ENCODE data around the gene ABCC8. TPM values are rescaled to one million over a fixed set of nuclear protein-coding genes. Genes with fewer than 3 reads are reported as not detected.

Gene ABCC8
- total and polyA plus RNA-seq, 12 donors, result 0.39 to 216 (median 4.0) TPM; not detected in 1

DNA sequence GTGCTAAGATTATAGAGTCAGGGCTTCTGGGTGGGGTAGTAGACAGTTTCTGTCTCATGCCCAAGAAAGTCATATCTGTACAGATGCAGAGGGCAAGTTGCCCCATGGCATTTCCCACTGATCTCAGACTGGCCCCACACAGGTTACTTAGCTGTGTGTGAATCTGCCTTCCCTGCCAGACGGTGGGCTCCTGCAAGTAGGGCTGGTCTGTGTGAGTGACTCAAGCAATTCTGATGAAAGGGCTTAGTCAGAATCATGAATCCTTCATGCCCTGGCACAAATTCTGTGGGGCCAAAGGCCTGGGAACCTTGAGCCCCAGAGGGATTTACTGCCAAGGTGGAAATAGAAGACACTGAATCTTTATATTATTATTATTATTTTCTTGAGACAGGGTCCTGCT is 37.2 kb upstream of the ABCC8 start:
- no peaks in the 10 kb centered on the region for H3K9me3 ChIP-seq (replicated peaks in 1 of 3)
- no peak overlapping the region for H3K27ac ChIP-seq
- no peak overlapping the region for H3K4me3 ChIP-seq
- TF ChIP-seq, protein P1, sequence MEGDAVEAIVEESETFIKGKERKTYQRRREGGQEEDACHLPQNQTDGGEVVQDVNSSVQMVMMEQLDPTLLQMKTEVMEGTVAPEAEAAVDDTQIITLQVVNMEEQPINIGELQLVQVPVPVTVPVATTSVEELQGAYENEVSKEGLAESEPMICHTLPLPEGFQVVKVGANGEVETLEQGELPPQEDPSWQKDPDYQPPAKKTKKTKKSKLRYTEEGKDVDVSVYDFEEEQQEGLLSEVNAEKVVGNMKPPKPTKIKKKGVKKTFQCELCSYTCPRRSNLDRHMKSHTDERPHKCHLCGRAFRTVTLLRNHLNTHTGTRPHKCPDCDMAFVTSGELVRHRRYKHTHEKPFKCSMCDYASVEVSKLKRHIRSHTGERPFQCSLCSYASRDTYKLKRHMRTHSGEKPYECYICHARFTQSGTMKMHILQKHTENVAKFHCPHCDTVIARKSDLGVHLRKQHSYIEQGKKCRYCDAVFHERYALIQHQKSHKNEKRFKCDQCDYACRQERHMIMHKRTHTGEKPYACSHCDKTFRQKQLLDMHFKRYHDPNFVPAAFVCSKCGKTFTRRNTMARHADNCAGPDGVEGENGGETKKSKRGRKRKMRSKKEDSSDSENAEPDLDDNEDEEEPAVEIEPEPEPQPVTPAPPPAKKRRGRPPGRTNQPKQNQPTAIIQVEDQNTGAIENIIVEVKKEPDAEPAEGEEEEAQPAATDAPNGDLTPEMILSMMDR (IDR thresholded peaks at IDR 0.05), result no peak
- TF ChIP-seq POLR2A (IDR thresholded peaks at IDR 0.05), result no peak
- WGBS, 4 donors, result 20 to 37% (median 27%) methylated on average over 1 of the region's 1 CpG
- H3K36me3 ChIP-seq (replicated peaks in 1 of 2), result no peaks in the 10 kb centered on the region
- no peaks in the 10 kb centered on the region for H3K27me3 ChIP-seq
- intact Hi-C loops (cut with DNase I), result no loop called here
- peaks cover 11 to 19% of the 10 kb centered on the region in 2 donors for H3K4me1 ChIP-seq (replicated peaks in 1 of 2)
- DNase-seq, result peak in 4 of 7 donors; percentile 29 to 43 (median 36)

DNA sequence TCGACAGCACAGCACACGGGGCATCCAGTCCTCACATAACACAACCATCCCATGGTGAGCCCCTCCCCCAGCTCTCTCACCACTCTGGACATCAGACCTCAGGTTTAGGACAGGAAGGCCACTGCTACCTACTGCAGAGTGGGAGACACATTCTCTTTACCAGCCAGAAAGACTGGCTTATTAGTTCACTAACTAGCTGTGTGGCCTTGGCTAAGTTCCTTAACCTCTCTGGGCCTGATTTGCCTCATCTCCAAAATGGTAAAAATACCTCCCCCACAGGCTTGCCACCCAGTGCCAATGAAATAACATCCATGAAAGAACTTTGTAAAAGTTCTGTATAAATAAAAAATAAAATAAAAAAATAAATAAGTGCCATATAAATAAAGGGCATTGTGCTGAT is 35.5 kb upstream of the ABCC8 start:
- Histone ChIP-seq H3K27ac (no peak overlapping the region), H3K4me3 (no peak overlapping the region), H3K27me3 (no peaks in the 10 kb centered on the region), H3K36me3 (replicated peaks in 1 of 2) (no peaks in the 10 kb centered on the region), H3K4me1 (replicated peaks in 1 of 2) (peaks cover 11 to 32% of the 10 kb centered on the region in 2 donors), H3K9me3 (replicated peaks in 1 of 3) (no peaks in the 10 kb centered on the region)
- TF ChIP-seq, protein P1 (IDR thresholded peaks at IDR 0.05), result no peak
- no peak for TF ChIP-seq POLR2A (IDR thresholded peaks at IDR 0.05)
- DNase-seq, result no peak
- 51 to 74% (median 65%) methylated on average over 2 of the region's 2 CpGs for WGBS, 4 donors
- intact Hi-C loops (cut with DNase I), result no loop called here

DNA sequence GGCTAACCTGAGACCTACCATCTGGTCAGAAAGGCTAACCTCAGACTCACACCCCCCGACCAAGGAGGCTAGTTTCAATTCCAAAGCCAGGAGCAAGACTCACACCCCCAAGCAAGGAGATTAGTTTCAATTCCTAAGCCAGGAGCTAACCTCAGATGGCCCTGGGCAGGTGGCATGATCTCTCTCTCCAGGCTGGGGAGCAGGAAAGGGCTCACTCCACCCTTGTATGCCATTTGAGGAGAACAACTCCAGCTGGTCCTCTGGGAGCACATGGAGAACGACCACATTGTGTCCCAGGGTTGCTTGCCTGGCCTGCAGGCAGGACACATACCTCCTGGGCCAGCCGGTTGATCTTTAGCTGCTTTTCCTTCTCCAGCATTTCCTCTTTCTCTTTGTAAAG is 34.9 kb upstream of the ABCC8 start:
- intact Hi-C loops (cut with DNase I), result no loop called here
- H3K27me3 ChIP-seq, result no peaks in the 10 kb centered on the region
- WGBS, 4 donors, result 49 to 63% (median 54%) methylated on average over 2 to 3 of the region's 3 CpGs

DNA sequence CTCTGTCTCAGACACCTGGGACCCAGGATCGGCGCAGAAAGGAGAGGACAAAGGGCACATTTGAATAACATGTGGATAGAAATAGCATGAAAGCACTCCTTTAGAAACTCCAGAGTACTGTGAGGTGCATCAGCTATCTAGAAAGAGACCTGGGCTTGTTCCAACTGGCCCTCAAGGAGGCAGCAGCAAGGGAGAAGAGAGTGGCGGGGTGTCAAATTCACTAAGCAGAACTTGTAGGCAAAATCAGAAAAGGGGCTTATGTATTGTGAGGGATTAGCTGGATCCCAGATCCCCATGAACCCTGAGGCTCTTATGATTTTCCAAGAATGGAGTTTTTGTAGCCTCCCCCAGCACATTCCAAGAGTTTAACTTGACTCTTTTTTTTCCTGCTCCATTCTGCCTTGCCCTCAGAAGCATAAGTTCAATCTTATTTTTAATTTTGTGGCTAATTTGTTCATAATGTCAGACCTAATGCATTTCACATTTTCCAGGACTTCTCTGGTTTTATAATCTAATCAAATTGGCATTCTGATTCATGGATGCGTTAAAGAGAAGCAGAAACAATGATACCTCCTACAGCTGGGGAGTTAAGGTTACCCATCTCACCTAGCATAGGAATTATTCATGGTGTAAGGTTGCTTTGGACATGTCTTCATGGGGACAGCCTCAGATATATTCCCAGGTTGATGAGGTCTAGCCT is 34.0 kb upstream of the ABCC8 start:
- Histone ChIP-seq H3K4me3 (no peak overlapping the region), H3K36me3 (replicated peaks in 1 of 2) (no peaks in the 10 kb centered on the region), H3K4me1 (replicated peaks in 1 of 2) (peaks cover 10 to 27% of the 10 kb centered on the region in 2 donors), H3K27ac (no peak overlapping the region), H3K27me3 (no peaks in the 10 kb centered on the region), H3K9me3 (replicated peaks in 1 of 3) (no peaks in the 10 kb centered on the region)
- TF ChIP-seq POLR2A (IDR thresholded peaks at IDR 0.05), result no peak
- TF ChIP-seq, protein P1 (IDR thresholded peaks at IDR 0.05), result no peak
- 68 to 81% (median 75%) methylated on average over 4 of the region's 4 CpGs for WGBS, 4 donors
- no peak for DNase-seq
- intact Hi-C loops (cut with DNase I), result no loop called here

More for the DNA sequence above, 34.9 kb upstream of the ABCC8 start:
- Histone ChIP-seq H3K4me3 (no peak overlapping the region), H3K27ac (no peak overlapping the region), H3K9me3 (replicated peaks in 1 of 3) (no peaks in the 10 kb centered on the region), H3K36me3 (replicated peaks in 1 of 2) (no peaks in the 10 kb centered on the region), H3K4me1 (replicated peaks in 1 of 2) (peaks cover 11 to 32% of the 10 kb centered on the region in 2 donors)
- no peak for DNase-seq
- TF ChIP-seq, protein P1 (IDR thresholded peaks at IDR 0.05), result no peak
- TF ChIP-seq POLR2A (IDR thresholded peaks at IDR 0.05), result no peak
